Measurements from ENCODE around the gene IL17RD. TPM values are rescaled to one million over a fixed set of nuclear protein-coding genes. Genes with fewer than 3 reads are reported as not detected.

The IL17RD gene
- total and polyA plus RNA-seq, 10 of the 15 experiments (the other 5 are each of a cell fraction or from before 2014, with no cell fraction given) = 0.01 to 0.08 (median 0.04) TPM; not detected in 3

DNA sequence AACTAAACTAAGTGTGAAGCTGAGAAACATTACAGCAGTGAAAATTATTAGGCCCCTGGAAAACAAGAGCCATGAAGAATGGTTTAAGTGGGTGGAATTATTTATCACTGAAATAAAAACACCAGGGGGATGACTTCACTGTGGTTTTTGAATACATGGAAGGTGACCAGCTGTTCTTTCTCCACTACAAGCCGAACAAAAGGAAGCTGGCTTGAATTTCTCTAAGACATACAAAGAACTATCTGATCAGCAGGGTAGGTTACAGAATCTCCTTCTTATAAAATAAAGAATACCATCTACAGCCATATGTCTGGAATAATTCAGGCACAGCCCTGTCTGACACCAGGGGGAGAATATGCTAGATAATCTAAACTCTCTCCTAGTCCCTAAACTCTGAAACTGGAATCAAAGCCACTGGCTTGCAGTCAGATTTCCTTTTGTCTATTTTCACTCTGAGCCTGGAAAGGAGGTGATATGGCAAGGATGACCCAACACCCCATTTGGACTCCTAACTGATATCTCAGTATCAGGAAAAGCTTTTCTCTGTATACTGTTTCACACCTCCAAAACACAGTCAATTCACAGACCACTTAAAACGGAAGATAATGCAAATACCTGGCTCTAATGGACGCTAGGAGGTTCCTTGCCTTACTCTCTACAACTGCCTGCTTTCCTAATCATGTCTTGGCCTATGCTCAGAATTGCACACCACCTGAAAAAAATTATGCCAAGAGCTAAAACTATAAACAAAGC is 73.5 kb downstream of the IL17RD start:
- ChIA-PET SMC1A (ENCODE audit: uncharacterized antibody, unreplicated experiment) (interaction anchor here (0.6 to 2.1 kb wide), 7 partner anchors 8 to 885 kb away, joined by 3 to 7 read pairs (median 3); no protein-coding TSS in a partner anchor), POLR2A (interaction anchor here (1.1 kb wide), 1 partner anchor 76 kb away, joined by 3 read pairs; no protein-coding TSS in a partner anchor), CTCF (interaction anchor here (0.8 to 2.9 kb wide), 5 partner anchors 9 to 306 kb away, joined by 3 to 15 read pairs (median 4); no protein-coding TSS in a partner anchor), RAD21 (ENCODE audit: unreplicated experiment) (interaction anchor here (1.1 to 1.9 kb wide), 2 partner anchors 9 to 95 kb away, joined by 3 to 10 read pairs; no protein-coding TSS in a partner anchor)
- DNase-seq (ENCODE audit: low read depth, low spot score) (no peak), ATAC-seq (no peak), FAIRE-seq (no peak)
- Histone ChIP-seq H2AFZ (ENCODE audit: control insufficient read depth, low read depth, low read length) (no peak overlapping the region), H3K4me1 (ENCODE audit: control insufficient read depth, insufficient read depth, low read length) (no peaks in the 10 kb centered on the region), H3K27ac (ENCODE audit: control insufficient read depth, insufficient read depth) (no peak overlapping the region), H3K4me3 (no peak overlapping the region), H3K9ac (ENCODE audit: control insufficient read depth, insufficient read depth, low read length) (no peak overlapping the region), H3K36me3 (ENCODE audit: control insufficient read depth in 2 of 2, insufficient read depth in 2 of 2, low read length in 1 of 2) (no peaks in the 10 kb centered on the region), H3K79me2 (ENCODE audit: control insufficient read depth, insufficient read depth, low read length) (no peaks in the 10 kb centered on the region), H3K27me3 (replicated peaks in 1 of 2; ENCODE audit: control insufficient read depth in 2 of 2, insufficient read depth in 2 of 2, low read length in 1 of 2) (no peaks in the 10 kb centered on the region; a peak in 1 of 4 replicates), H3K9me3 (replicated peaks; ENCODE audit: control insufficient read depth, insufficient read depth, low read length) (no peaks in the 10 kb centered on the region), H3K4me2 (ENCODE audit: control insufficient read depth, insufficient read depth) (no peak overlapping the region), H4K20me1 (ENCODE audit: control insufficient read depth, insufficient read depth) (no peaks in the 10 kb centered on the region)
- intact Hi-C loops (cut with micrococcal nuclease; ENCODE audit: unreplicated experiment) = no loop called here
- TF ChIP-seq CBX5 (IDR thresholded peaks at IDR 0.05; ENCODE audit: low read depth) (no peak), YY1 (IDR thresholded peaks at IDR 0.05; ENCODE audit: low read depth, low read length) (no peak), MYC (IDR thresholded peaks at IDR 0.05; ENCODE audit: insufficient read depth, insufficient read length, insufficient replicate concordance, low read length, severe bottlenecking) (no peak), TBL1XR1 (IDR thresholded peaks at IDR 0.05; ENCODE audit: low read depth, low read length) (no peak), RAD51 (IDR thresholded peaks at IDR 0.05) (no peak), SREBF2 (IDR thresholded peaks at IDR 0.05; ENCODE audit: low read length) (no peak), MEF2B (IDR thresholded peaks at IDR 0.05; ENCODE audit: partially characterized antibody, poor library complexity, severe bottlenecking) (no peak), YBX1 (IDR thresholded peaks at IDR 0.05) (no peak)
- TF ChIP-seq, protein P1, sequence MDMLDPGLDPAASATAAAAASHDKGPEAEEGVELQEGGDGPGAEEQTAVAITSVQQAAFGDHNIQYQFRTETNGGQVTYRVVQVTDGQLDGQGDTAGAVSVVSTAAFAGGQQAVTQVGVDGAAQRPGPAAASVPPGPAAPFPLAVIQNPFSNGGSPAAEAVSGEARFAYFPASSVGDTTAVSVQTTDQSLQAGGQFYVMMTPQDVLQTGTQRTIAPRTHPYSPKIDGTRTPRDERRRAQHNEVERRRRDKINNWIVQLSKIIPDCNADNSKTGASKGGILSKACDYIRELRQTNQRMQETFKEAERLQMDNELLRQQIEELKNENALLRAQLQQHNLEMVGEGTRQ (IDR thresholded peaks at IDR 0.05; ENCODE audit: borderline replicate concordance, low read depth, low read length) = no peak
- TF ChIP-seq, protein P2, sequence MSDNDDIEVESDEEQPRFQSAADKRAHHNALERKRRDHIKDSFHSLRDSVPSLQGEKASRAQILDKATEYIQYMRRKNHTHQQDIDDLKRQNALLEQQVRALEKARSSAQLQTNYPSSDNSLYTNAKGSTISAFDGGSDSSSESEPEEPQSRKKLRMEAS (IDR thresholded peaks at IDR 0.05; ENCODE audit: low read depth, low read length) = no peak
- BruUV-seq (replicated peaks) = no TSS peak
- 44% methylated on average over 3 of the region's 3 CpGs for WGBS (ENCODE audit: insufficient coverage, insufficient replicate concordance, low lambda C conversion rate, missing lambda C conversion rate)
- in situ Hi-C loops (cut with MboI) = no loop called here

All from GM12878 (cell line).